Measurements from ENCODE around the gene INTS3. TPM values are rescaled to one million over a fixed set of nuclear protein-coding genes. Genes with fewer than 3 reads are reported as not detected.
A peak's percentile ranks its signal among the peaks of the same experiment; 100 is the strongest.

The INTS3 gene
- total and polyA plus RNA-seq, 11 donors: 19.6 to 41.8 (median 30.7) TPM

GRCh38 chr1:153786038-153786790 is 58.4 kb downstream of the INTS3 start:
- ATAC-seq (no peak), DNase-seq (no peak)
- no peak overlapping the region for H3K27ac ChIP-seq
- WGBS, 4 donors: 94 to 99% (median 97%) methylated on average over 4 of the region's 4 CpGs
- peaks cover 0 to 42% (median 25%) of the 10 kb centered on the region in 12 donors for H3K4me1 ChIP-seq
- TF ChIP-seq CTCF (IDR thresholded peaks at IDR 0.05) (no peak), POLR2A (IDR thresholded peaks at IDR 0.05) (no peak)
- H3K27me3 ChIP-seq: no peaks in the 10 kb centered on the region
- H3K36me3 ChIP-seq: no peaks in the 10 kb centered on the region
- no peak overlapping the region for H3K4me3 ChIP-seq
- no peaks in the 10 kb centered on the region for H3K9me3 ChIP-seq
- intact Hi-C loops (cut with DNase I): no loop called here

DNA sequence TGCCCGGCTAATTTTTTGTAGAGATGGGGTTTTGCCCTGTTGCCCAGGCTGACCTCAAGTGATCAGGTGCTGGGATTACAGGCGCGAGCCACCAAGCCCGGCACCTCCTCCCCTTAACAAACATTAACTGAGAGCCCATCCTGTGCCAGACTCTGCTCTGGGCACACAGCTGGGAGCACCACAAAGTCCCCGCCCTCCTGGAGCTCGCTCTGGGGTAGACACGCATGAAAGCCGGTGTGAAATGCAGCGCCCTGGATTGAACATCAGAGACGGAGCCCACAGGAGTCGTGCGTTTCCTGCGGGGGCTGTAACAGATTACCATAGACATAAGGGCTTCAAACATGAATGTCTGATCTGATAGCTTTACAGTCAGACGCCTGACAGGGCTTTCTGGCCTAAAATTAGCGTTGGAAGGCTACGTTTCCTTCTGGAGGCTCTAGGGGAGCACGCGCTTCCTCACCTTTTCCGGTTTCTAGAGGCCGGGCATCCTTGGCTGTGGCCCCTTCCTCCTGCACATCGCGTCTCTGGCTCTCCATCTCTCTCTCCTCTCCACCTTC is 61.7 kb downstream of the INTS3 start:
- peak overlapping the region; percentile 73 to 96 (median 89) for H3K27ac ChIP-seq
- H3K4me3 ChIP-seq: peak overlapping the region in 10 of 12 donors; percentile 26 to 51 (median 42)
- H3K36me3 ChIP-seq: no peaks in the 10 kb centered on the region
- ATAC-seq: peak in 3 of 4 donors; percentile 1 to 27 (median 6)
- H3K27me3 ChIP-seq: no peaks in the 10 kb centered on the region
- 33 to 45% (median 38%) methylated on average over 22 of the region's 22 CpGs for WGBS, 4 donors
- no peaks in the 10 kb centered on the region for H3K9me3 ChIP-seq
- H3K4me1 ChIP-seq: peaks cover 0 to 35% (median 18%) of the 10 kb centered on the region in 12 donors
- DNase-seq: peak in 3 of 5 donors; percentile 27 to 54 (median 35)
- TF ChIP-seq CTCF (IDR thresholded peaks at IDR 0.05): no peak
- no peak for TF ChIP-seq POLR2A (IDR thresholded peaks at IDR 0.05)
- intact Hi-C loops (cut with DNase I): loop anchor here in 8 of 10 donors (2.0 to 10.0 kb wide), 6 partner anchors 155 to 485 kb away; partner anchors contain the start of genes DENND4B (in 4 of the 8), CREB3L4 (in 1 of the 8), CRTC2 (in 1 of the 8) and HAX1 (in 1 of the 8)

GRCh38 chr1:153790313-153790965 is 62.6 kb downstream of the INTS3 start:
- H3K4me1 ChIP-seq: peaks cover 0 to 35% (median 18%) of the 10 kb centered on the region in 12 donors
- 2 to 7% (median 5%) methylated on average over 16 of the region's 16 CpGs for WGBS, 4 donors
- intact Hi-C loops (cut with DNase I): loop anchor here in 8 of 10 donors (2.0 to 10.0 kb wide), 6 partner anchors 154 to 484 kb away; partner anchors contain the start of genes DENND4B (in 4 of the 8), CREB3L4 (in 1 of the 8), CRTC2 (in 1 of the 8) and HAX1 (in 1 of the 8)
- no peaks in the 10 kb centered on the region for H3K9me3 ChIP-seq
- no peak for TF ChIP-seq POLR2A (IDR thresholded peaks at IDR 0.05)
- TF ChIP-seq CTCF (IDR thresholded peaks at IDR 0.05): no peak
- H3K27me3 ChIP-seq: no peaks in the 10 kb centered on the region
- DNase-seq (peak; percentile 83 to 93 (median 91)), ATAC-seq (peak; percentile 89 to 95 (median 94))
- H3K4me3 ChIP-seq: peak overlapping the region in 10 of 12 donors; percentile 26 to 51 (median 42)
- peak overlapping the region; percentile 73 to 96 (median 89) for H3K27ac ChIP-seq
- H3K36me3 ChIP-seq: no peaks in the 10 kb centered on the region

All from heart left ventricle (tissue), 16 donors.